GM19452 (cell line): ENCODE data around the gene DISC1.
"Not testable (repeated sequence)": the region's sequence is repeated elsewhere in the genome, so short reads cannot be mapped to it uniquely, and the experiment has no call there.

ENCODE experiments used
- ATAC-seq: cut with Tn5 transposase; IDR thresholded peaks from one replicate; pipeline ENCODE4 v1.9.1; 2021; ENCODE audit not compliant: unreplicated experiment

The DISC1 gene

GRCh38 chr1:231761747-231762541, 135.4 kb downstream of the DISC1 start:
- no peak for ATAC-seq

GRCh38 chr1:231763456-231763855, 136.9 kb downstream of the DISC1 start:
- ATAC-seq: no peak

GRCh38 chr1:231765825-231766224, 139.2 kb downstream of the DISC1 start:
- ATAC-seq: not testable (repeated sequence)

- no peak for ATAC-seq
These were observed 140.9 kb downstream of the DISC1 start for GRCh38 chr1:231767471-231767870.

- no peak for ATAC-seq
These were observed 141.8 kb downstream of the DISC1 start for GRCh38 chr1:231768416-231768815.

GRCh38 chr1:231770506-231771175, 144.1 kb downstream of the DISC1 start:
- ATAC-seq: no peak

GRCh38 chr1:231774719-231775335, 148.2 kb downstream of the DISC1 start:
- ATAC-seq: no peak

- no peak for ATAC-seq
These were observed 149.6 kb downstream of the DISC1 start for GRCh38 chr1:231776010-231776756.

GRCh38 chr1:231776757-231777062, 150.1 kb downstream of the DISC1 start:
- ATAC-seq: no peak

GRCh38 chr1:231778009-231778719, 151.6 kb downstream of the DISC1 start:
- no peak for ATAC-seq

- no peak for ATAC-seq
These were observed 152.5 kb downstream of the DISC1 start for GRCh38 chr1:231779081-231779480.

- ATAC-seq: no peak
These were observed 155.3 kb downstream of the DISC1 start for GRCh38 chr1:231781892-231782291.

GRCh38 chr1:231785073-231785472, 158.5 kb downstream of the DISC1 start:
- not testable (repeated sequence) for ATAC-seq

GRCh38 chr1:231786126-231786525, 159.5 kb downstream of the DISC1 start:
- ATAC-seq: no peak

- ATAC-seq: no peak
These were observed 166.0 kb downstream of the DISC1 start for GRCh38 chr1:231792634-231793033.

GRCh38 chr1:231793893-231794292, 167.3 kb downstream of the DISC1 start:
- no peak for ATAC-seq

GRCh38 chr1:231796141-231796540, 169.6 kb downstream of the DISC1 start:
- no peak for ATAC-seq

- ATAC-seq: no peak
These were observed 172.9 kb downstream of the DISC1 start for GRCh38 chr1:231799363-231799986.

GRCh38 chr1:231800108-231800507, 173.5 kb downstream of the DISC1 start:
- no peak for ATAC-seq

GRCh38 chr1:231801042-231801585, 174.5 kb downstream of the DISC1 start:
- no peak for ATAC-seq
